ENCODE data around the gene SPA17.

DNA sequence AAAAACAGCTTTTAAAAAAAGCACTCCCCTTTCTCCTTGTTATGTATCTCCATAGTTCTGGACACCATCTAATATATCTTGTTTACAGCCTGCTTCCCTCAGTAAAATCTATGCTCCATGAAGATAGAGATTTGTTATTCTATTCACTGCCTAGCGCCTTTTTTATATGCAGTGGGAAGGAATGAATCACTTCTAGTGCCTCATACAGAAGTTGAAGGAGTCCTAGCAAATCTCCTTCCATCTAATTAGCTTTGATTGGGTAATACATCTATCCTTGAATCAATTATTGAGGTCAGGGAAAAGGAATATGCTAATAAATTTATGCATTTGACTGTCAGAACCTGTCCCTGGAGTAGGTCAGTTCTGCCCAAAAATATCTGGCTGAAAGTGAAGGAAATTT, 25.8 kb downstream of the SPA17 start:
- TF ChIP-seq POLR2A (IDR thresholded peaks at IDR 0.05; ENCODE audit: low read depth) (no peak), EP300 (IDR thresholded peaks at IDR 0.05) (no peak)
- TF ChIP-seq, protein P1, sequence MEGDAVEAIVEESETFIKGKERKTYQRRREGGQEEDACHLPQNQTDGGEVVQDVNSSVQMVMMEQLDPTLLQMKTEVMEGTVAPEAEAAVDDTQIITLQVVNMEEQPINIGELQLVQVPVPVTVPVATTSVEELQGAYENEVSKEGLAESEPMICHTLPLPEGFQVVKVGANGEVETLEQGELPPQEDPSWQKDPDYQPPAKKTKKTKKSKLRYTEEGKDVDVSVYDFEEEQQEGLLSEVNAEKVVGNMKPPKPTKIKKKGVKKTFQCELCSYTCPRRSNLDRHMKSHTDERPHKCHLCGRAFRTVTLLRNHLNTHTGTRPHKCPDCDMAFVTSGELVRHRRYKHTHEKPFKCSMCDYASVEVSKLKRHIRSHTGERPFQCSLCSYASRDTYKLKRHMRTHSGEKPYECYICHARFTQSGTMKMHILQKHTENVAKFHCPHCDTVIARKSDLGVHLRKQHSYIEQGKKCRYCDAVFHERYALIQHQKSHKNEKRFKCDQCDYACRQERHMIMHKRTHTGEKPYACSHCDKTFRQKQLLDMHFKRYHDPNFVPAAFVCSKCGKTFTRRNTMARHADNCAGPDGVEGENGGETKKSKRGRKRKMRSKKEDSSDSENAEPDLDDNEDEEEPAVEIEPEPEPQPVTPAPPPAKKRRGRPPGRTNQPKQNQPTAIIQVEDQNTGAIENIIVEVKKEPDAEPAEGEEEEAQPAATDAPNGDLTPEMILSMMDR (IDR thresholded peaks at IDR 0.05), result no peak
